Peyer's patch (tissue), 4 donors: ENCODE data around the gene ADARB1.

Experiments used
- CTCF ChIP-seq, 6 experiments: fragments of 450-650 bp in 4 of 6; fragments of 200-600 bp in 2 of 6; sonication (generic) in 1 of 6; IDR thresholded peaks; one replicate each; pipeline ENCODE4 v1.5.1; 2017 to 2019; ENCODE audit warnings: antibody characterized with exemption in 6 of 6, mild to moderate bottlenecking in 3 of 6, moderate library complexity in 1 of 6
- POLR2A ChIP-seq, 2 donors: fragments of 450-650 bp; IDR thresholded peaks; one replicate each; pipeline ENCODE4 v1.5.1; 2017; ENCODE audit warnings: antibody characterized with exemption in 2 of 2, mild to moderate bottlenecking in 2 of 2, moderate library complexity in 2 of 2

- TF ChIP-seq CTCF (IDR thresholded peaks at IDR 0.05) (no peak), POLR2A (IDR thresholded peaks at IDR 0.05) (no peak)
Measured at GRCh38 chr21:45228656-45229240, 154.4 kb downstream of the ADARB1 start.
